Astrocyte of the cerebellum (primary cell): ENCODE data around the gene PPM1B.
"Not testable (repeated sequence)": the region's sequence is repeated elsewhere in the genome, so short reads cannot be mapped to it uniquely, and the experiment has no call there.

ENCODE experiments used
- DNase-seq: peaks from one replicate; pipeline ENCODE4 v3.0.0-alpha.2; 2011; ENCODE audit warnings: low read depth
- H3K4me3 ChIP-seq: 2 replicates; pipeline ENCODE4 v1.5.1; 2011; ENCODE audit warnings: mild to moderate bottlenecking, low read depth, low read length, moderate library complexity
- CTCF ChIP-seq: IDR thresholded peaks from 2 replicates; pipeline ENCODE4 v1.5.1; 2012; ENCODE audit warnings: low read length, low read depth, moderate library complexity, mild to moderate bottlenecking; ENCODE audit errors: missing control alignments
- in situ Hi-C: cut with HindIII; loops from 2 replicates; pipeline ENCODE4 v1.10.0; 2017; ENCODE audit warnings: low sequenced_read_pairs

The PPM1B gene

GRCh38 chr2:44247924-44248323 lies 79.2 kb downstream of the PPM1B start:
- TF ChIP-seq CTCF = no peak
- H3K4me3 ChIP-seq = no peak overlapping the region
- in situ Hi-C loops = no loop called here
- no peak for DNase-seq

- DNase-seq, H3K4me3 ChIP-seq, in situ Hi-C loops: not testable (repeated sequence)
Observed at GRCh38 chr2:44249269-44249668, 80.6 kb downstream of the PPM1B start.

GRCh38 chr2:44250376-44250775 lies 81.7 kb downstream of the PPM1B start:
- in situ Hi-C loops = no loop called here
- no peak for TF ChIP-seq CTCF
- no peak for DNase-seq
- no peak overlapping the region for H3K4me3 ChIP-seq

- no peak for TF ChIP-seq CTCF
- in situ Hi-C loops = no loop called here
- DNase-seq = no peak
- no peak overlapping the region for H3K4me3 ChIP-seq
Observed at GRCh38 chr2:44254023-44254422, 85.3 kb downstream of the PPM1B start.

- DNase-seq, H3K4me3 ChIP-seq, in situ Hi-C loops: not testable (repeated sequence)
Observed at GRCh38 chr2:44255704-44256103, 87.0 kb downstream of the PPM1B start.

GRCh38 chr2:44257802-44258201 lies 89.1 kb downstream of the PPM1B start:
- DNase-seq, in situ Hi-C loops, H3K4me3 ChIP-seq: not testable (repeated sequence)

GRCh38 chr2:44267269-44267795 lies 98.7 kb downstream of the PPM1B start:
- no peak overlapping the region for H3K4me3 ChIP-seq
- in situ Hi-C loops = no loop called here

More at GRCh38 chr2:44267269-44267795, 98.7 kb downstream of the PPM1B start:
- TF ChIP-seq CTCF = no peak
- no peak for DNase-seq
